SH-SY5Y (cell line): ENCODE results near the gene CUEDC1.

Experiments used
- GATA2 ChIP-seq: IDR thresholded peaks from 2 replicates; pipeline ENCODE4 v1.6.1; 2011; ENCODE audit warnings: mild to moderate bottlenecking, low read depth, low read length
- GATA3 ChIP-seq: IDR thresholded peaks from 2 replicates; pipeline ENCODE4 v1.6.1; 2011; ENCODE audit warnings: low read depth, mild to moderate bottlenecking, low read length, moderate library complexity

- TF ChIP-seq GATA3 = no peak
- TF ChIP-seq GATA2 = no peak
Observed at GRCh38 chr17:57987581-57988300, 32.5 kb upstream of the CUEDC1 start, which contains the start of gene VEZF1.
